Activated T-helper 17 cell treated with anti-CD3 and anti-CD28 coated beads, Interleukin-2, amount 50 U/mL, for 72 hours (primary cell): Measurements from ENCODE around the gene ANG. TPM values are rescaled to one million over a fixed set of nuclear protein-coding genes. Genes with fewer than 3 reads are reported as not detected.

Experiments used
- ATAC-seq: fragments of 150-1000 bp; cut with Tn5 transposase; replicated peaks from 2 replicates; pipeline ENCODE4 v1.10.0; 2021; ENCODE audit warnings: mild to moderate bottlenecking, moderate library complexity
- H3K27ac Mint-ChIP-seq: one replicate; pipeline ENCODE4 v1.8.0; 2022; ENCODE audit warnings: mixed read lengths
- H3K27me3 Mint-ChIP-seq: one replicate; pipeline ENCODE4 v1.8.0; 2022; ENCODE audit warnings: mixed read lengths
- H3K36me3 Mint-ChIP-seq: one replicate; pipeline ENCODE4 v1.8.0; 2022; ENCODE audit warnings: low read depth, mild to moderate bottlenecking, mixed read lengths
- H3K4me1 Mint-ChIP-seq: one replicate; pipeline ENCODE4 v1.8.0; 2022; ENCODE audit warnings: mixed read lengths
- H3K4me3 Mint-ChIP-seq: one replicate; pipeline ENCODE4 v1.8.0; 2022; ENCODE audit warnings: mild to moderate bottlenecking, mixed read lengths
- H3K9me3 Mint-ChIP-seq: one replicate; pipeline ENCODE4 v1.8.0; 2022; ENCODE audit warnings: mixed read lengths
- total RNA-seq, 2 donors: library from RNA; stranded (reverse); gene quantifications; one replicate each; pipeline ENCODE4 v1.2.3, GENCODE V29; 2022

Gene ANG
- total RNA-seq, 2 donors from 2014 or later = 3.6 to 11.1 TPM

- no peak overlapping the region for H3K4me3 Mint-ChIP-seq
Measured at GRCh38 chr14:20683125-20683890, 5.3 kb upstream of the ANG start.

GRCh38 chr14:20683891-20684661, 4.5 kb upstream of the ANG start, which contains the start of gene RNASE4:
Gene RNASE4, plus strand, starts transcription at chr14:20684560. Its CDS starts 14,812 bp downstream, at chr14:20699372.
- no peaks in the 10 kb centered on the region for H3K9me3 Mint-ChIP-seq
- H3K27ac Mint-ChIP-seq = no peak within 1 kb of the TSS
- no peaks in the 10 kb centered on the region for H3K27me3 Mint-ChIP-seq
- peaks cover 24% of the 10 kb centered on the region for H3K4me1 Mint-ChIP-seq
- no peak within 1 kb of the TSS for H3K4me3 Mint-ChIP-seq
- H3K36me3 Mint-ChIP-seq = no peaks in the 10 kb centered on the region
- ATAC-seq = peak; percentile 45

More at GRCh38 chr14:20683125-20683890, 5.3 kb upstream of the ANG start:
- no peaks in the 10 kb centered on the region for H3K27me3 Mint-ChIP-seq
- no peaks in the 10 kb centered on the region for H3K36me3 Mint-ChIP-seq
- no peaks in the 10 kb centered on the region for H3K9me3 Mint-ChIP-seq
- peak; percentile 42 for ATAC-seq
- H3K4me1 Mint-ChIP-seq = peaks cover 24% of the 10 kb centered on the region
- no peak overlapping the region for H3K27ac Mint-ChIP-seq

- Mint-ChIP-seq H3K9me3 (no peaks in the 10 kb centered on the region), H3K4me3 (no peak overlapping the region), H3K27me3 (no peaks in the 10 kb centered on the region), H3K27ac (no peak overlapping the region), H3K36me3 (no peaks in the 10 kb centered on the region), H3K4me1 (peaks cover 24% of the 10 kb centered on the region)
- ATAC-seq = no peak
Measured at GRCh38 chr14:20684662-20685456, 3.7 kb upstream of the ANG start.

- Mint-ChIP-seq H3K9me3 (no peaks in the 10 kb centered on the region), H3K4me3 (peak overlapping the region; percentile 11), H3K36me3 (no peaks in the 10 kb centered on the region), H3K27me3 (no peaks in the 10 kb centered on the region), H3K4me1 (peaks cover 15% of the 10 kb centered on the region), H3K27ac (no peak overlapping the region)
- no peak for ATAC-seq
Measured at GRCh38 chr14:20686386-20687143, 2.0 kb upstream of the ANG start.

GRCh38 chr14:20687362-20688166, 1.0 kb upstream of the ANG start:
- no peaks in the 10 kb centered on the region for H3K27me3 Mint-ChIP-seq
- H3K4me3 Mint-ChIP-seq = no peak overlapping the region
- no peak for ATAC-seq
- H3K9me3 Mint-ChIP-seq = no peaks in the 10 kb centered on the region
- H3K36me3 Mint-ChIP-seq = no peaks in the 10 kb centered on the region
- H3K4me1 Mint-ChIP-seq = peaks cover 11% of the 10 kb centered on the region
- no peak overlapping the region for H3K27ac Mint-ChIP-seq

- peaks cover 9% of the 10 kb centered on the region for H3K4me1 Mint-ChIP-seq
- ATAC-seq = peak; percentile 78
- H3K4me3 Mint-ChIP-seq = peak overlapping the region; percentile 16
- no peaks in the 10 kb centered on the region for H3K36me3 Mint-ChIP-seq
- no peak overlapping the region for H3K27ac Mint-ChIP-seq
- no peaks in the 10 kb centered on the region for H3K9me3 Mint-ChIP-seq
- H3K27me3 Mint-ChIP-seq = no peaks in the 10 kb centered on the region
Measured at GRCh38 chr14:20690848-20691640, 2.5 kb downstream of the ANG start.

- Mint-ChIP-seq H3K4me3 (no peak overlapping the region), H3K27me3 (no peaks in the 10 kb centered on the region), H3K4me1 (peaks cover 6% of the 10 kb centered on the region), H3K9me3 (no peaks in the 10 kb centered on the region), H3K36me3 (no peaks in the 10 kb centered on the region), H3K27ac (no peak overlapping the region)
- ATAC-seq = peak; percentile 79
Measured at GRCh38 chr14:20692116-20692751, 3.7 kb downstream of the ANG start.

GRCh38 chr14:20696764-20697163, 8.2 kb downstream of the ANG start:
- no peak for ATAC-seq
- H3K4me1 Mint-ChIP-seq = no peaks in the 10 kb centered on the region
- no peaks in the 10 kb centered on the region for H3K36me3 Mint-ChIP-seq
- no peaks in the 10 kb centered on the region for H3K27me3 Mint-ChIP-seq
- no peak overlapping the region for H3K27ac Mint-ChIP-seq
- H3K9me3 Mint-ChIP-seq = no peaks in the 10 kb centered on the region
- H3K4me3 Mint-ChIP-seq = no peak overlapping the region

GRCh38 chr14:20697273-20698017, 8.9 kb downstream of the ANG start:
- Mint-ChIP-seq H3K27me3 (no peaks in the 10 kb centered on the region), H3K4me1 (no peaks in the 10 kb centered on the region), H3K9me3 (no peaks in the 10 kb centered on the region), H3K36me3 (no peaks in the 10 kb centered on the region), H3K27ac (no peak overlapping the region), H3K4me3 (no peak overlapping the region)
- peak; percentile 85 for ATAC-seq

- Mint-ChIP-seq H3K9me3 (no peaks in the 10 kb centered on the region), H3K27me3 (no peaks in the 10 kb centered on the region), H3K4me3 (no peak overlapping the region), H3K36me3 (no peaks in the 10 kb centered on the region), H3K27ac (no peak overlapping the region), H3K4me1 (no peaks in the 10 kb centered on the region)
- no peak for ATAC-seq
Measured at GRCh38 chr14:20698018-20698329, 9.4 kb downstream of the ANG start.

- Mint-ChIP-seq H3K36me3 (no peaks in the 10 kb centered on the region), H3K4me1 (no peaks in the 10 kb centered on the region), H3K9me3 (no peaks in the 10 kb centered on the region), H3K27me3 (no peaks in the 10 kb centered on the region), H3K27ac (no peak overlapping the region), H3K4me3 (no peak overlapping the region)
- no peak for ATAC-seq
Measured at GRCh38 chr14:20698934-20699333, 10.4 kb downstream of the ANG start.

- H3K9me3 Mint-ChIP-seq = no peaks in the 10 kb centered on the region
- H3K36me3 Mint-ChIP-seq = no peaks in the 10 kb centered on the region
- H3K4me3 Mint-ChIP-seq = no peak overlapping the region
- H3K27ac Mint-ChIP-seq = no peak overlapping the region
- no peaks in the 10 kb centered on the region for H3K27me3 Mint-ChIP-seq
- H3K4me1 Mint-ChIP-seq = no peaks in the 10 kb centered on the region
- no peak for ATAC-seq
Measured at GRCh38 chr14:20699931-20700330, 11.4 kb downstream of the ANG start.
